HCT116 (cell line): ENCODE data around the gene SPEM1. TPM values are rescaled to one million over a fixed set of nuclear protein-coding genes. Genes with fewer than 3 reads are reported as not detected.

Experiments used
- ATAC-seq: fragments of 200-7000 bp; cut with Tn5 transposase; 2 replicates; pipeline ENCODE4 v1.9.1; 2020; ENCODE audit warnings: mild to moderate bottlenecking, moderate library complexity
- BruUV-seq: library from RNA; stranded (reverse); fragments of 400-500 nt; replicated peaks from 2 replicates; lab custom pipeline; 2021; lab: Mats Ljungman, UMichigan
- CTCF ChIA-PET: fragments of 300-600 bp; sonication (Branson Sonifier 250); formaldehyde crosslinking; loops from one replicate; lab custom pipeline; 2021; ENCODE audit warnings: antibody characterized with exemption; lab: Charles Lee
- POLR2A ChIA-PET: fragments of 300-600, 350-600 bp; sonication (Branson Sonifier 250); formaldehyde crosslinking; loops from one replicate; lab custom pipeline; 2021; ENCODE audit warnings: antibody characterized with exemption; lab: Charles Lee
- RAD21 ChIA-PET, 2 experiments: fragments of 300-600 bp; sonication (Branson Sonifier 250); formaldehyde crosslinking; loops; one replicate each; lab custom pipeline; 2023; ENCODE audit warnings: low total read pairs in 2 of 2; ENCODE audit not compliant: uncharacterized antibody in 2 of 2, unreplicated experiment in 2 of 2, low non-redundant PET in 1 of 2; lab: Charles Lee
- DNase-seq: peaks from one replicate; pipeline ENCODE4 v3.0.0-alpha.2; 2010; ENCODE audit warnings: low read depth, low spot score
- H2AFZ ChIP-seq: fragments of 200-600 bp; shearing (Covaris generic), sonication (generic); 2 replicates; pipeline ENCODE4 v1.6.1; 2017; ENCODE audit warnings: low read depth, mixed run types, mixed read lengths, antibody characterized with exemption, low read length; ENCODE audit not compliant: poor library complexity, severe bottlenecking
- H3K27ac ChIP-seq: 2 replicates; pipeline ENCODE4 v1.5.1; 2012; ENCODE audit warnings: low read depth, low read length
- H3K27me3 ChIP-seq: fragments of 200-600 bp; sonication (generic); 2 replicates; pipeline ENCODE4 v1.6.1; 2016; ENCODE audit warnings: mixed run types, low read length, mixed read lengths; ENCODE audit not compliant: insufficient read depth
- H3K36me3 ChIP-seq, 2 experiments: fragments of 200-500 bp in 1 of 2; fragments of 200-600 bp in 1 of 2; sonication (Bioruptor generic) in 1 of 2; sonication (generic) in 1 of 2; 2 replicates each; pipeline versions ENCODE4 v1.5.1 to v1.6.1; 2014 to 2016; ENCODE audit warnings: low read length in 2 of 2, inconsistent platforms in 1 of 2, mixed read lengths in 1 of 2, mixed run types in 1 of 2; ENCODE audit not compliant: insufficient read depth in 2 of 2, control insufficient read depth in 1 of 2
- H3K4me1 ChIP-seq, 2 experiments: fragments of 200-600 bp in 1 of 2; sonication (generic) in 1 of 2; 2 replicates each; pipeline versions ENCODE4 v1.5.1 to v1.6.1; 2012 to 2017; ENCODE audit warnings: low read length in 2 of 2, inconsistent platforms in 1 of 2, mild to moderate bottlenecking in 1 of 2, mixed read lengths in 1 of 2, mixed run types in 1 of 2, moderate library complexity in 1 of 2; ENCODE audit not compliant: insufficient read depth in 2 of 2, control insufficient read depth in 1 of 2
- H3K4me2 ChIP-seq: fragments of 200-600 bp; sonication (generic); 2 replicates; pipeline ENCODE4 v1.6.1; 2017; ENCODE audit warnings: mixed run types, low read length, mixed read lengths
- H3K4me3 ChIP-seq, 2 experiments: fragments of 200-600 bp in 1 of 2; sonication (generic) in 1 of 2; replicated peaks in 1 of 2; 2 replicates each; pipeline ENCODE4 v1.5.1; 2011 to 2016; ENCODE audit warnings: low read length in 2 of 2, control low read depth in 1 of 2, low read depth in 1 of 2, mild to moderate bottlenecking in 1 of 2, mixed read lengths in 1 of 2, mixed run types in 1 of 2
- H3K79me2 ChIP-seq: fragments of 200-600 bp; sonication (generic); 2 replicates; pipeline ENCODE4 v1.6.1; 2017; ENCODE audit warnings: mild to moderate bottlenecking, mixed run types, low read length, moderate library complexity, mixed read lengths; ENCODE audit not compliant: insufficient read depth
- H3K9ac ChIP-seq: fragments of 200-600 bp; sonication (generic); 2 replicates; pipeline ENCODE4 v1.6.1; 2016; ENCODE audit warnings: low read length, mixed read lengths
- H3K9me2 ChIP-seq: fragments of 200-600 bp; sonication (generic), shearing (Covaris generic); 2 replicates; pipeline ENCODE4 v1.6.1; 2017; ENCODE audit warnings: mixed run types, mild to moderate bottlenecking, moderate library complexity; ENCODE audit not compliant: insufficient read depth
- H3K9me3 ChIP-seq, 2 experiments: fragments of 200-500 bp in 1 of 2; fragments of 200-600 bp in 1 of 2; sonication (Bioruptor generic) in 1 of 2; sonication (generic) in 1 of 2; 2 replicates each; pipeline ENCODE4 v1.6.1; 2014 to 2017; ENCODE audit warnings: low read length in 2 of 2, mixed read lengths in 2 of 2, inconsistent platforms in 1 of 2, low read depth in 1 of 2, mild to moderate bottlenecking in 1 of 2, mixed run types in 1 of 2, moderate library complexity in 1 of 2; ENCODE audit not compliant: control insufficient read depth in 1 of 2, insufficient read depth in 1 of 2
- H4K20me1 ChIP-seq: fragments of 200-600 bp; sonication (generic), shearing (Covaris generic); 2 replicates; pipeline ENCODE4 v1.6.1; 2017; ENCODE audit warnings: mixed run types, mild to moderate bottlenecking, moderate library complexity; ENCODE audit not compliant: insufficient read depth
- ATF3 ChIP-seq: IDR thresholded peaks from 2 replicates; pipeline ENCODE4 v1.6.1; 2012
- CTCF ChIP-seq, 3 experiments: fragments of 200-600 bp in 1 of 3; sonication (generic) in 1 of 3; IDR thresholded peaks in 2 of 3; conservative IDR thresholded peaks in 1 of 3; 2 replicates each; pipeline ENCODE4 v1.5.1; 2012 to 2017; ENCODE audit warnings: low read depth in 2 of 3, low read length in 2 of 3, antibody characterized with exemption in 1 of 3, borderline replicate concordance in 1 of 3, control low read depth in 1 of 3, mild to moderate bottlenecking in 1 of 3, mixed read lengths in 1 of 3, mixed run types in 1 of 3, moderate library complexity in 1 of 3; ENCODE audit not compliant: insufficient read depth in 1 of 3
- ELF1 ChIP-seq: IDR thresholded peaks from 2 replicates; pipeline ENCODE4 v1.6.1; 2012; ENCODE audit warnings: low read depth, borderline replicate concordance
- EZH2 ChIP-seq: fragments of 200-600 bp; sonication (generic); IDR thresholded peaks from 2 replicates; pipeline ENCODE4 v1.6.1; 2017; ENCODE audit warnings: antibody characterized with exemption, mixed run types
- EZH2phosphoT487 ChIP-seq: fragments of 200-600 bp; IDR thresholded peaks from 2 replicates; pipeline ENCODE4 v1.6.1; 2018; ENCODE audit warnings: antibody characterized with exemption, borderline replicate concordance
- FOSL1 ChIP-seq: IDR thresholded peaks from 2 replicates; pipeline ENCODE4 v1.6.1; 2012; ENCODE audit warnings: low read depth
- POLR2A ChIP-seq: IDR thresholded peaks from 2 replicates; pipeline ENCODE4 v1.7.0; 2011; ENCODE audit warnings: borderline replicate concordance; ENCODE audit not compliant: insufficient read depth, insufficient read length; ENCODE audit errors: extremely low read depth
- POLR2AphosphoS5 ChIP-seq: IDR thresholded peaks from 2 replicates; pipeline ENCODE4 v1.6.1; 2011; ENCODE audit warnings: mild to moderate bottlenecking, low read depth, low read length, moderate library complexity
- RAD21 ChIP-seq: IDR thresholded peaks from 2 replicates; pipeline ENCODE4 v1.6.1; 2012; ENCODE audit warnings: low read depth, mild to moderate bottlenecking
- SP1 ChIP-seq: IDR thresholded peaks from 2 replicates; pipeline ENCODE4 v1.6.1; 2012; ENCODE audit warnings: low read depth
- SRF ChIP-seq: IDR thresholded peaks from 2 replicates; pipeline ENCODE4 v1.6.1; 2012; ENCODE audit warnings: low read depth
- TCF7L2 ChIP-seq: IDR thresholded peaks from 2 replicates; pipeline ENCODE4 v1.7.0; 2011; ENCODE audit warnings: borderline replicate concordance, inconsistent platforms; ENCODE audit not compliant: insufficient read depth, insufficient read length; ENCODE audit errors: extremely low read depth
- YY1 ChIP-seq: IDR thresholded peaks from 2 replicates; pipeline ENCODE4 v1.6.1; 2011; ENCODE audit warnings: low read length, low read depth, moderate library complexity, mild to moderate bottlenecking; ENCODE audit not compliant: insufficient replicate concordance; ENCODE audit errors: extremely low read depth
- ZBTB33 ChIP-seq: IDR thresholded peaks from 2 replicates; pipeline ENCODE4 v1.6.1; 2011; ENCODE audit warnings: mild to moderate bottlenecking, low read length, moderate library complexity; ENCODE audit not compliant: insufficient replicate concordance; ENCODE audit errors: extremely low read depth
- ZFX ChIP-seq: fragments of 450-650 bp; IDR thresholded peaks from 2 replicates; pipeline ENCODE4 v1.6.1; 2017
- ZNF274 ChIP-seq: fragments of 200-500 bp; sonication (Bioruptor generic); IDR thresholded peaks from 2 replicates; pipeline ENCODE4 v1.6.1; 2014; ENCODE audit warnings: mild to moderate bottlenecking, low read depth, low read length, inconsistent platforms
- intact Hi-C: fragments of 100-400 bp; cut with micrococcal nuclease; formaldehyde crosslinking; loops from 2 replicates; pipeline ENCODE4 v1.10.0; 2022
- total RNA-seq: library from RNA; stranded (reverse); gene quantifications from one replicate; pipeline ENCODE4 v1.2.1, GENCODE V29; 2021; ENCODE audit not compliant: unreplicated experiment

SPEM1 gene
- total RNA-seq, 1 experiment from 2014 or later: 0.32 TPM

- TF ChIP-seq SRF (no peak), SP1 (no peak), ATF3 (no peak), YY1 (no peak), EZH2 (no peak), ZBTB33 (no peak), ELF1 (no peak), FOSL1 (no peak), ZFX (no peak), POLR2A (no peak), POLR2AphosphoS5 (no peak), ZNF274 (no peak), TCF7L2 (no peak), CTCF (IDR thresholded peaks at IDR 0.05 in 2 of 3, conservative IDR thresholded peaks at IDR 0.05 in 1 of 3; ENCODE audit: borderline replicate concordance in 1 of 3, insufficient read depth in 1 of 3, low read depth in 2 of 3, low read length in 2 of 3) (no peak), RAD21 (no peak), EZH2phosphoT487 (no peak)
- TF ChIP-seq, all 23 proteins: peak for 0
- no peak overlapping the region for H3K4me2 ChIP-seq
- no peaks in the 10 kb centered on the region for H4K20me1 ChIP-seq
- no TSS peak for BruUV-seq
- CTCF ChIA-PET: no interaction called here
- H3K4me3 ChIP-seq: no peak overlapping the region
- H3K9ac ChIP-seq: no peak overlapping the region
- RAD21 ChIA-PET: no interaction called here
- no peaks in the 10 kb centered on the region for H3K9me3 ChIP-seq
- intact Hi-C loops: no loop called here
- no peak overlapping the region for H2AFZ ChIP-seq
- no peak overlapping the region for H3K27ac ChIP-seq
- peaks cover 0 to 3% of the 10 kb centered on the region in 2 experiments; a peak in 1 of 4 replicates for H3K36me3 ChIP-seq
- H3K27me3 ChIP-seq: no peaks in the 10 kb centered on the region
- ATAC-seq: no peak
- no peaks in the 10 kb centered on the region for H3K9me2 ChIP-seq
- POLR2A ChIA-PET: no interaction called here
- no peaks in the 10 kb centered on the region for H3K79me2 ChIP-seq
- DNase-seq: no peak
- H3K4me1 ChIP-seq: peaks cover 0 to 3% of the 10 kb centered on the region in 2 experiments; a peak in 1 of 4 replicates
These were observed 4.3 kb upstream of the SPEM1 start for GRCh38 chr17:7415784-7416183.
